ENCODE data around the gene ABO.
"Not testable (repeated sequence)": the region's sequence is repeated elsewhere in the genome, so short reads cannot be mapped to it uniquely, and the experiment has no call there.

Gene ABO

GRCh38 chr9:133284362-133284761 is 9.4 kb upstream of the ABO start:
- DNase-seq (no peak), ATAC-seq (ENCODE audit: insufficient read depth, low read depth) (no peak)
- H3K27me3 ChIP-seq (ENCODE audit: insufficient read depth, low read length, poor library complexity), result no peaks in the 10 kb centered on the region
- H3K4me2 ChIP-seq (ENCODE audit: insufficient read depth, low read length), result no peak overlapping the region
- H3K9me3 ChIP-seq (ENCODE audit: insufficient read depth, low read length, severe bottlenecking), result peaks cover 5% of the 10 kb centered on the region
- no peak for TF ChIP-seq EZH2 (IDR thresholded peaks at IDR 0.05; ENCODE audit: borderline replicate concordance, low read depth, low read length, severe bottlenecking)
- no peak for TF ChIP-seq CTCF (IDR thresholded peaks at IDR 0.05; ENCODE audit: borderline replicate concordance, extremely low read depth, low read length, poor library complexity, severe bottlenecking)
- no peak overlapping the region for H3K27ac ChIP-seq (ENCODE audit: low read length)
- no peak overlapping the region for H3K9ac ChIP-seq (ENCODE audit: low read depth, low read length)
- no peaks in the 10 kb centered on the region for H4K20me1 ChIP-seq (ENCODE audit: insufficient read depth, low read length)
- no peak overlapping the region for H3K4me3 ChIP-seq (ENCODE audit: low read depth in 1 of 2, low read length in 2 of 2)
- no peaks in the 10 kb centered on the region for H3K4me1 ChIP-seq (ENCODE audit: insufficient read depth, low read length)
- H3K36me3 ChIP-seq (ENCODE audit: insufficient read depth, low read length), result no peaks in the 10 kb centered on the region
- no peak overlapping the region for H2AFZ ChIP-seq (ENCODE audit: low read depth, low read length)
- H3K79me2 ChIP-seq (ENCODE audit: insufficient read depth, low read length), result no peaks in the 10 kb centered on the region

- H3K4me3 ChIP-seq (ENCODE audit: low read depth in 1 of 2, low read length in 2 of 2); H3K4me1 ChIP-seq (ENCODE audit: insufficient read depth, low read length); H2AFZ ChIP-seq (ENCODE audit: low read depth, low read length); H3K27me3 ChIP-seq (ENCODE audit: insufficient read depth, low read length, poor library complexity); H4K20me1 ChIP-seq (ENCODE audit: insufficient read depth, low read length); H3K4me2 ChIP-seq (ENCODE audit: insufficient read depth, low read length); H3K9me3 ChIP-seq (ENCODE audit: insufficient read depth, low read length, severe bottlenecking); H3K79me2 ChIP-seq (ENCODE audit: insufficient read depth, low read length); H3K27ac ChIP-seq (ENCODE audit: low read length); H3K36me3 ChIP-seq (ENCODE audit: insufficient read depth, low read length); H3K9ac ChIP-seq (ENCODE audit: low read depth, low read length); DNase-seq; ATAC-seq (ENCODE audit: insufficient read depth, low read depth): not testable (repeated sequence)
Measured at GRCh38 chr9:133283255-133284032, 8.4 kb upstream of the ABO start.

- Histone ChIP-seq H3K27me3 (ENCODE audit: insufficient read depth, low read length, poor library complexity) (no peaks in the 10 kb centered on the region), H2AFZ (ENCODE audit: low read depth, low read length) (no peak overlapping the region), H3K79me2 (ENCODE audit: insufficient read depth, low read length) (no peaks in the 10 kb centered on the region), H3K4me2 (ENCODE audit: insufficient read depth, low read length) (no peak overlapping the region), H3K4me3 (ENCODE audit: low read depth in 1 of 2, low read length in 2 of 2) (no peak overlapping the region), H3K9me3 (ENCODE audit: insufficient read depth, low read length, severe bottlenecking) (no peaks in the 10 kb centered on the region), H3K9ac (ENCODE audit: low read depth, low read length) (no peak overlapping the region), H4K20me1 (ENCODE audit: insufficient read depth, low read length) (no peaks in the 10 kb centered on the region), H3K27ac (ENCODE audit: low read length) (no peak overlapping the region), H3K4me1 (ENCODE audit: insufficient read depth, low read length) (no peaks in the 10 kb centered on the region), H3K36me3 (ENCODE audit: insufficient read depth, low read length) (no peaks in the 10 kb centered on the region)
- TF ChIP-seq EZH2 (IDR thresholded peaks at IDR 0.05; ENCODE audit: borderline replicate concordance, low read depth, low read length, severe bottlenecking) (no peak), CTCF (IDR thresholded peaks at IDR 0.05; ENCODE audit: borderline replicate concordance, extremely low read depth, low read length, poor library complexity, severe bottlenecking) (no peak)
- ATAC-seq (ENCODE audit: insufficient read depth, low read depth) (no peak), DNase-seq (no peak)
Measured at GRCh38 chr9:133282464-133283238, 7.7 kb upstream of the ABO start.

- H3K27me3 ChIP-seq (ENCODE audit: insufficient read depth, low read length, poor library complexity), result no peaks in the 10 kb centered on the region
- no peaks in the 10 kb centered on the region for H4K20me1 ChIP-seq (ENCODE audit: insufficient read depth, low read length)
- ATAC-seq (ENCODE audit: insufficient read depth, low read depth) (no peak), DNase-seq (no peak)
- no peaks in the 10 kb centered on the region for H3K36me3 ChIP-seq (ENCODE audit: insufficient read depth, low read length)
- no peaks in the 10 kb centered on the region for H3K79me2 ChIP-seq (ENCODE audit: insufficient read depth, low read length)
- no peak overlapping the region for H3K9ac ChIP-seq (ENCODE audit: low read depth, low read length)
- H3K9me3 ChIP-seq (ENCODE audit: insufficient read depth, low read length, severe bottlenecking), result no peaks in the 10 kb centered on the region
- no peak overlapping the region for H2AFZ ChIP-seq (ENCODE audit: low read depth, low read length)
- no peak overlapping the region for H3K27ac ChIP-seq (ENCODE audit: low read length)
- TF ChIP-seq EZH2 (IDR thresholded peaks at IDR 0.05; ENCODE audit: borderline replicate concordance, low read depth, low read length, severe bottlenecking) (no peak), CTCF (IDR thresholded peaks at IDR 0.05; ENCODE audit: borderline replicate concordance, extremely low read depth, low read length, poor library complexity, severe bottlenecking) (no peak)
- no peak overlapping the region for H3K4me3 ChIP-seq (ENCODE audit: low read depth in 1 of 2, low read length in 2 of 2)
- no peak overlapping the region for H3K4me2 ChIP-seq (ENCODE audit: insufficient read depth, low read length)
- no peaks in the 10 kb centered on the region for H3K4me1 ChIP-seq (ENCODE audit: insufficient read depth, low read length)
Measured at GRCh38 chr9:133280392-133280791, 5.4 kb upstream of the ABO start.
